HepG2 (cell line): ENCODE results near the gene SLC17A9. TPM values are rescaled to one million over a fixed set of nuclear protein-coding genes. Genes with fewer than 3 reads are reported as not detected.
A peak's percentile ranks its signal among the peaks of the same experiment; 100 is the strongest.

Source experiments
- CHD2 ChIP-seq: IDR thresholded peaks from 2 replicates; pipeline ENCODE4 v1.6.1; 2011; ENCODE audit warnings: low read depth, low read length, improper control_type of control experiment
- ELF1 ChIP-seq: sonication (generic); formaldehyde crosslinking; IDR thresholded peaks from 2 replicates; pipeline ENCODE4 v1.4.0; 2020; ENCODE audit warnings: missing genetic modification reagents
- ETV5 ChIP-seq: IDR thresholded peaks from 2 replicates; pipeline ENCODE4 v1.6.1; 2018; ENCODE audit warnings: missing biosample characterization, missing genetic modification reagents, inconsistent platforms, borderline replicate concordance
- KAT7 ChIP-seq: IDR thresholded peaks from 2 replicates; pipeline ENCODE4 v1.6.1; 2018; ENCODE audit warnings: borderline replicate concordance, missing compliant biosample characterization
- KDM1A ChIP-seq: IDR thresholded peaks from 2 replicates; pipeline ENCODE4 v1.6.1; 2016; ENCODE audit warnings: missing compliant biosample characterization
- NR3C1 ChIP-seq: sonication (generic); formaldehyde crosslinking; IDR thresholded peaks from 2 replicates; pipeline ENCODE4 v1.4.0; 2020; ENCODE audit warnings: missing genetic modification reagents
- PRPF4 ChIP-seq: fragments of 200-400 bp; formaldehyde crosslinking; IDR thresholded peaks from 2 replicates; pipeline ENCODE4 v1.6.1; 2016; ENCODE audit warnings: low read length, low read depth; ENCODE audit not compliant: poor library complexity, severe bottlenecking
- RERE ChIP-seq: IDR thresholded peaks from 2 replicates; pipeline ENCODE4 v1.6.1; 2016; ENCODE audit warnings: low read depth, missing genetic modification reagents, missing compliant biosample characterization
- STAT5B ChIP-seq: sonication (generic); formaldehyde crosslinking; IDR thresholded peaks from 2 replicates; pipeline ENCODE4 v1.4.0; 2020; ENCODE audit warnings: missing genetic modification reagents
- TFE3 ChIP-seq: IDR thresholded peaks from 2 replicates; pipeline ENCODE4 v1.6.1; 2016
- ZNF136 ChIP-seq: sonication (generic); formaldehyde crosslinking; IDR thresholded peaks from 2 replicates; pipeline ENCODE4 v1.8.1; 2022; ENCODE audit warnings: low read depth, mild to moderate bottlenecking, moderate library complexity, missing genetic modification reagents
- ZNF468 ChIP-seq: sonication (generic); formaldehyde crosslinking; IDR thresholded peaks from 2 replicates; pipeline ENCODE4 v1.8.0; 2022; ENCODE audit warnings: mild to moderate bottlenecking, moderate library complexity, missing genetic modification reagents
- ZNF607 ChIP-seq: sonication (generic); formaldehyde crosslinking; IDR thresholded peaks from 2 replicates; pipeline ENCODE4 v1.5.1; 2020; ENCODE audit warnings: missing genetic modification reagents, mild to moderate bottlenecking, borderline replicate concordance
- ZNF672 ChIP-seq: sonication (generic); formaldehyde crosslinking; IDR thresholded peaks from 2 replicates; pipeline ENCODE4 v1.8.1; 2022; ENCODE audit warnings: missing genetic modification reagents
- ZNF781 ChIP-seq: sonication (generic); formaldehyde crosslinking; IDR thresholded peaks from 2 replicates; pipeline ENCODE4 v1.5.1; 2020; ENCODE audit warnings: borderline replicate concordance, mild to moderate bottlenecking, missing genetic modification reagents; ENCODE audit errors: not compliant biosample characterization
- polyA plus RNA-seq, 8 experiments: library from polyadenylated mRNA; depleted of rRNA in 3 of 8; stranded (reverse) in 7 of 8; unstranded in 1 of 8; fragments of >200 nt; fragmentation: Illumina TruSeq in 4 of 8; extraction: Trizol in 4 of 8; gene quantifications; 2 replicates each; pipeline versions ENCODE4 v1.2.1 to v1.2.3, GENCODE V29; 2011 to 2016; ENCODE audit warnings: low read depth in 4 of 8, missing spikeins in 1 of 8, mixed read lengths in 1 of 8; ENCODE audit not compliant: insufficient read depth in 1 of 8
- total RNA-seq, 5 experiments: library from RNA; depleted of rRNA; stranded (reverse); fragments of >200 nt; fragmentation: Illumina TruSeq; extraction: Trizol; gene quantifications; 2 replicates each; pipeline ENCODE4 v1.2.3, GENCODE V29; 2016; ENCODE audit warnings: low read depth in 1 of 5
- TF ChIP-seq, protein P1 (sequence below): sonication (generic); formaldehyde crosslinking; IDR thresholded peaks from 2 replicates; pipeline ENCODE4 v1.5.1; 2020; ENCODE audit warnings: mild to moderate bottlenecking, missing genetic modification reagents, borderline replicate concordance

The SLC17A9 gene
- total and polyA plus RNA-seq, 2 of the 13 experiments (the other 11 are each of a cell fraction or from before 2014, with no cell fraction given), result 110 to 191 TPM

- no peak for TF ChIP-seq STAT5B
- TF ChIP-seq KAT7, result no peak; the same call in 1 of the 2 replicates
- TF ChIP-seq RERE, result no peak
- no peak for TF ChIP-seq CHD2
- peak; percentile 62; the same call in 1 of the 2 replicates for TF ChIP-seq ZNF136 (CRISPR knock-in tag)
- no peak for TF ChIP-seq KDM1A
- TF ChIP-seq, protein P1, sequence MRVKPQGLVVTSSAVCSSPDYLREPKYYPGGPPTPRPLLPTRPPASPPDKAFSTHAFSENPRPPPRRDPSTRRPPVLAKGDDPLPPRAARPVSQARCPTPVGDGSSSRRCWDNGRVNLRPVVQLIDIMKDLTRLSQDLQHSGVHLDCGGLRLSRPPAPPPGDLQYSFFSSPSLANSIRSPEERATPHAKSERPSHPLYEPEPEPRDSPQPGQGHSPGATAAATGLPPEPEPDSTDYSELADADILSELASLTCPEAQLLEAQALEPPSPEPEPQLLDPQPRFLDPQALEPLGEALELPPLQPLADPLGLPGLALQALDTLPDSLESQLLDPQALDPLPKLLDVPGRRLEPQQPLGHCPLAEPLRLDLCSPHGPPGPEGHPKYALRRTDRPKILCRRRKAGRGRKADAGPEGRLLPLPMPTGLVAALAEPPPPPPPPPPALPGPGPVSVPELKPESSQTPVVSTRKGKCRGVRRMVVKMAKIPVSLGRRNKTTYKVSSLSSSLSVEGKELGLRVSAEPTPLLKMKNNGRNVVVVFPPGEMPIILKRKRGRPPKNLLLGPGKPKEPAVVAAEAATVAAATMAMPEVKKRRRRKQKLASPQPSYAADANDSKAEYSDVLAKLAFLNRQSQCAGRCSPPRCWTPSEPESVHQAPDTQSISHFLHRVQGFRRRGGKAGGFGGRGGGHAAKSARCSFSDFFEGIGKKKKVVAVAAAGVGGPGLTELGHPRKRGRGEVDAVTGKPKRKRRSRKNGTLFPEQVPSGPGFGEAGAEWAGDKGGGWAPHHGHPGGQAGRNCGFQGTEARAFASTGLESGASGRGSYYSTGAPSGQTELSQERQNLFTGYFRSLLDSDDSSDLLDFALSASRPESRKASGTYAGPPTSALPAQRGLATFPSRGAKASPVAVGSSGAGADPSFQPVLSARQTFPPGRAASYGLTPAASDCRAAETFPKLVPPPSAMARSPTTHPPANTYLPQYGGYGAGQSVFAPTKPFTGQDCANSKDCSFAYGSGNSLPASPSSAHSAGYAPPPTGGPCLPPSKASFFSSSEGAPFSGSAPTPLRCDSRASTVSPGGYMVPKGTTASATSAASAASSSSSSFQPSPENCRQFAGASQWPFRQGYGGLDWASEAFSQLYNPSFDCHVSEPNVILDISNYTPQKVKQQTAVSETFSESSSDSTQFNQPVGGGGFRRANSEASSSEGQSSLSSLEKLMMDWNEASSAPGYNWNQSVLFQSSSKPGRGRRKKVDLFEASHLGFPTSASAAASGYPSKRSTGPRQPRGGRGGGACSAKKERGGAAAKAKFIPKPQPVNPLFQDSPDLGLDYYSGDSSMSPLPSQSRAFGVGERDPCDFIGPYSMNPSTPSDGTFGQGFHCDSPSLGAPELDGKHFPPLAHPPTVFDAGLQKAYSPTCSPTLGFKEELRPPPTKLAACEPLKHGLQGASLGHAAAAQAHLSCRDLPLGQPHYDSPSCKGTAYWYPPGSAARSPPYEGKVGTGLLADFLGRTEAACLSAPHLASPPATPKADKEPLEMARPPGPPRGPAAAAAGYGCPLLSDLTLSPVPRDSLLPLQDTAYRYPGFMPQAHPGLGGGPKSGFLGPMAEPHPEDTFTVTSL (CRISPR knock-in tag), result no peak; the same call in 1 of the 2 replicates
- peak; percentile 33; the same call in 1 of the 2 replicates for TF ChIP-seq ZNF607 (CRISPR knock-in tag)
- TF ChIP-seq ETV5 (CRISPR knock-in tag), result peak; percentile 15; the same call in 1 of the 2 replicates
- no peak for TF ChIP-seq PRPF4
- TF ChIP-seq ELF1 (CRISPR knock-in tag), result peak; percentile 42; the same call in 1 of the 2 replicates
- no peak for TF ChIP-seq NR3C1 (CRISPR knock-in tag)
- TF ChIP-seq ZNF781 (CRISPR knock-in tag), result peak; percentile 83
- peak; percentile 65; the same call in 1 of the 2 replicates for TF ChIP-seq TFE3 (CRISPR knock-in tag)
- no peak for TF ChIP-seq ZNF468 (CRISPR knock-in tag)
- TF ChIP-seq ZNF672 (CRISPR knock-in tag), result no peak
Observed at GRCh38 chr20:63009045-63009961, 56.8 kb downstream of the SLC17A9 start (continued).
